CD8-positive, alpha-beta memory T cell (primary cell): ENCODE data around the gene PLEKHA4. TPM values are rescaled to one million over a fixed set of nuclear protein-coding genes. Genes with fewer than 3 reads are reported as not detected.

Experiments used
- CTCF ChIA-PET: fragments of 350-600 bp; sonication (Branson Sonifier 250); formaldehyde crosslinking; loops from one replicate; lab custom pipeline; 2021; ENCODE audit warnings: antibody characterized with exemption; lab: Charles Lee
- POLR2A ChIA-PET: fragments of 350-600 bp; sonication (Branson Sonifier 250); formaldehyde crosslinking; loops from one replicate; lab custom pipeline; 2021; ENCODE audit warnings: antibody characterized with exemption; lab: Charles Lee
- DNase-seq, 5 donors: peaks; one replicate each; pipeline versions ENCODE4 v3.0.0 to v3.0.0-alpha.2; 2020 to 2022; ENCODE audit warnings: mixed read lengths in 1 of 5
- H3K27ac ChIP-seq: one replicate; pipeline ENCODE4 v1.7.0; 2013; ENCODE audit warnings: low read depth, mild to moderate bottlenecking, low read length, moderate library complexity
- H3K27me3 ChIP-seq: 2 replicates; pipeline ENCODE4 v1.7.0; 2013; ENCODE audit warnings: low read length, mild to moderate bottlenecking; ENCODE audit not compliant: insufficient read depth, poor library complexity, severe bottlenecking
- H3K36me3 ChIP-seq: 2 replicates; pipeline ENCODE4 v1.7.0; 2013; ENCODE audit warnings: mild to moderate bottlenecking, low read length, moderate library complexity; ENCODE audit not compliant: insufficient read depth
- H3K4me1 ChIP-seq: 2 replicates; pipeline ENCODE4 v1.7.0; 2013; ENCODE audit warnings: mild to moderate bottlenecking, low read length, moderate library complexity; ENCODE audit not compliant: insufficient read depth
- H3K4me3 ChIP-seq: 2 replicates; pipeline ENCODE4 v1.7.0; 2013; ENCODE audit warnings: mild to moderate bottlenecking, low read length
- H3K9me3 ChIP-seq: 2 replicates; pipeline ENCODE4 v1.7.0; 2013; ENCODE audit warnings: mild to moderate bottlenecking, low read length
- H3K27ac Mint-ChIP-seq, 8 donors: one replicate each; pipeline ENCODE4 v1.8.0; 2020 to 2021; ENCODE audit warnings: mixed read lengths in 8 of 8, mild to moderate bottlenecking in 6 of 8, inconsistent platforms in 3 of 8, moderate library complexity in 3 of 8
- H3K27me3 Mint-ChIP-seq, 2 donors: one replicate each; pipeline ENCODE4 v1.8.0; 2020 to 2021; ENCODE audit warnings: mixed read lengths in 2 of 2, mild to moderate bottlenecking in 1 of 2, moderate library complexity in 1 of 2
- H3K36me3 Mint-ChIP-seq, 3 donors: one replicate each; pipeline ENCODE4 v1.8.0; 2020 to 2021; ENCODE audit warnings: mixed read lengths in 3 of 3, inconsistent platforms in 1 of 3, mild to moderate bottlenecking in 1 of 3
- H3K4me1 Mint-ChIP-seq, 3 donors: one replicate each; pipeline ENCODE4 v1.8.0; 2020 to 2021; ENCODE audit warnings: mixed read lengths in 3 of 3, inconsistent platforms in 1 of 3, mild to moderate bottlenecking in 1 of 3
- H3K4me3 Mint-ChIP-seq, 7 donors: one replicate each; pipeline ENCODE4 v1.8.0; 2020 to 2021; ENCODE audit warnings: mixed read lengths in 7 of 7, mild to moderate bottlenecking in 6 of 7, moderate library complexity in 4 of 7, inconsistent platforms in 2 of 7
- H3K9me3 Mint-ChIP-seq, 5 donors: one replicate each; pipeline ENCODE4 v1.8.0; 2020 to 2022; ENCODE audit warnings: mixed read lengths in 5 of 5, mild to moderate bottlenecking in 3 of 5, moderate library complexity in 2 of 5, inconsistent platforms in 1 of 5
- polyA plus RNA-seq: library from polyadenylated mRNA; unstranded; fragments of 300-500 nt; fragmentation: Illumina TruSeq; gene quantifications from one replicate; pipeline ENCODE4 v1.2.3, GENCODE V29; 2021
- total RNA-seq, 2 experiments: library from RNA; stranded (reverse); gene quantifications; one replicate each; pipeline ENCODE4 v1.2.3, GENCODE V29; 2021

PLEKHA4 gene, protein sequence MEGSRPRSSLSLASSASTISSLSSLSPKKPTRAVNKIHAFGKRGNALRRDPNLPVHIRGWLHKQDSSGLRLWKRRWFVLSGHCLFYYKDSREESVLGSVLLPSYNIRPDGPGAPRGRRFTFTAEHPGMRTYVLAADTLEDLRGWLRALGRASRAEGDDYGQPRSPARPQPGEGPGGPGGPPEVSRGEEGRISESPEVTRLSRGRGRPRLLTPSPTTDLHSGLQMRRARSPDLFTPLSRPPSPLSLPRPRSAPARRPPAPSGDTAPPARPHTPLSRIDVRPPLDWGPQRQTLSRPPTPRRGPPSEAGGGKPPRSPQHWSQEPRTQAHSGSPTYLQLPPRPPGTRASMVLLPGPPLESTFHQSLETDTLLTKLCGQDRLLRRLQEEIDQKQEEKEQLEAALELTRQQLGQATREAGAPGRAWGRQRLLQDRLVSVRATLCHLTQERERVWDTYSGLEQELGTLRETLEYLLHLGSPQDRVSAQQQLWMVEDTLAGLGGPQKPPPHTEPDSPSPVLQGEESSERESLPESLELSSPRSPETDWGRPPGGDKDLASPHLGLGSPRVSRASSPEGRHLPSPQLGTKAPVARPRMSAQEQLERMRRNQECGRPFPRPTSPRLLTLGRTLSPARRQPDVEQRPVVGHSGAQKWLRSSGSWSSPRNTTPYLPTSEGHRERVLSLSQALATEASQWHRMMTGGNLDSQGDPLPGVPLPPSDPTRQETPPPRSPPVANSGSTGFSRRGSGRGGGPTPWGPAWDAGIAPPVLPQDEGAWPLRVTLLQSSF
- total RNA-seq, result 1 to 10 TPM; 2.5 to 4.1 TPM
- polyA plus RNA-seq, result 2.7 TPM

DNA sequence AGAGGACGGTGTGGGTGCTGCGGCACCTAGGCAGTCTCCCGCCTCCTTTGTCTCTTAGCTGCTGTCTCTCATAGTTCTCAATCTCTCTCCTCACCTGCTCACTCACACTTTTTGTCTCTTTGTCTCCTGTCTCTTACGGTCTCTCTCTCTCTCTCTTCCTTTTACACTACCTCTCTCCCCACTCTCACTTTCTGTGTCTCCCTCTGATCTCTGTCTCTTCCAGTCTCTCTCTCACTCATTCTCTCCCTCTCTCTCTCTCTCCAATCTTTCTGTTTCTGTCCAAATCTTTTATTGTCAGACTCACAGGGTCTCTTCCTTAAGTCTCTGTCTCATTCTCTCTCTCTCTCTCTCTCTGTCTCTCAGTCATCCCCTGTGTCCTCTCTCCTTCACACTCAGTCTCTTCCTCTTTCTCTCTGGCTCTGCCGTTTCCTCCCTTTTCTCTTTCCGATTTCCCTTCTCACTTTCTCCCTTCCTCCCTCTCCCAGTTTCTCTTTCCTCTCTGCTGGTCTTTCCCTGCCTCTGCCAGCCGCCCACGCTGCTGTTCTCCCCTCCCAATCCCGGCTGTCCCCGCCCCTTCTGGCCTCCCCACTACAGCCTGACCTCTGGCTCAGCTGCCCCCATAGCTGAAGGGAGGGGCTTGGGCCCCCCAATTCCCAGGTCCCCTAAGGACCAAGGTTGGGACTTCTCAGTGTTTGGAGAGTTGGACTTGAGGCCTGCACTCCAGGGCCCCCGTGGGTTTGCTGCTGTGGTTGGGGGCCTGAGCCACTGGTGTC, at the start of gene PLEKHA4:
Gene PLEKHA4 (minus strand): TSS at position 504 of the 773 bp plus-strand sequence. CDS start 997 bp downstream, outside the sequence.
- Histone ChIP-seq H3K4me1 (peaks cover 5% of the 10 kb centered on the region), H3K4me3 (no peak within 1 kb of the TSS), H3K36me3 (no peaks in the 10 kb centered on the region), H3K27me3 (no peaks in the 10 kb centered on the region), H3K27ac (peak within 1 kb of the TSS; percentile 61), H3K9me3 (no peaks in the 10 kb centered on the region)
- peaks cover 1 to 12% (median 3%) of the 10 kb centered on the region in 3 donors for H3K36me3 Mint-ChIP-seq
- H3K4me3 Mint-ChIP-seq, result peak within 1 kb of the TSS in 2 of 7 donors; percentile 32 to 41
- H3K27me3 Mint-ChIP-seq, result peaks cover 7 to 15% of the 10 kb centered on the region in 2 donors
- no peak for DNase-seq
- H3K27ac Mint-ChIP-seq, result peak within 1 kb of the TSS in 4 of 8 donors; percentile 11 to 76 (median 60)
- H3K9me3 Mint-ChIP-seq, result peaks cover 0 to 5% (median 0%) of the 10 kb centered on the region in 5 donors
- ChIA-PET POLR2A (interaction anchor here (0.6 to 1.1 kb wide), 2 partner anchors 13 to 581 kb away, joined by 3 to 9 read pairs; no protein-coding TSS in a partner anchor), CTCF (no interaction called here)
- H3K4me1 Mint-ChIP-seq, result peaks cover 7 to 12% (median 12%) of the 10 kb centered on the region in 3 donors

DNA sequence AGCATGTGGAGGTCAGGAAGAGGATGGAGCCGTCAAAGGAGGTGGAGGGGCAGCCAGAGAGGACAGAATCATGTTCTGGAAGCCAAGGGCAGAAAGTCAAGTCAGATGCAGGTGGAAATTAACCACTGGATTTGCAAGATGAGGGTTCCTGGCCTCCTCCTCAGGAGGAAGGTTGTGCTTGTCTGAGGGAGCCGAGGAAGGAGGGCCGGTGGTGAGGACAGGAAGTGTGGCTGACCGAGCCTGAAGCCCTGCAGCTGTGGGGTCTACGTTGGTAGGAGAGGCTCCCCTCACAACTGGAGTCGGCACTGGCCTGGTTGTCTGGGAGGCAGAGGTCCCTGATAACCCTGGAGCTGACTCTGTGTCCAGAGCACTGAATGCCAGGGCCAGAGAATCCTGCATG, 49.7 kb upstream of the PLEKHA4 start:
- peaks cover 8 to 63% (median 8%) of the 10 kb centered on the region in 3 donors for H3K36me3 Mint-ChIP-seq
- H3K36me3 ChIP-seq, result peaks cover 22% of the 10 kb centered on the region
- no peaks in the 10 kb centered on the region for H3K4me1 ChIP-seq
- no peak overlapping the region for H3K4me3 Mint-ChIP-seq
- no peaks in the 10 kb centered on the region for H3K27me3 ChIP-seq
- ChIA-PET CTCF (interaction anchor here (0.9 kb wide), 1 partner anchor 53 kb away, joined by 3 read pairs; no protein-coding TSS in a partner anchor), POLR2A (interaction anchor here (0.7 kb wide), 1 partner anchor 18 kb away, joined by 4 read pairs; the partner anchor contains the start of gene NUCB1)
- peaks cover 0 to under 1% (median 0%) of the 10 kb centered on the region in 3 donors for H3K4me1 Mint-ChIP-seq
- H3K9me3 Mint-ChIP-seq, result no peaks in the 10 kb centered on the region
- H3K27ac ChIP-seq, result no peak overlapping the region
- no peak overlapping the region for H3K4me3 ChIP-seq
- peak overlapping the region in 1 of 8 donors; percentile 43 for H3K27ac Mint-ChIP-seq
- no peaks in the 10 kb centered on the region for H3K9me3 ChIP-seq
- no peak for DNase-seq
- H3K27me3 Mint-ChIP-seq, result no peaks in the 10 kb centered on the region

DNA sequence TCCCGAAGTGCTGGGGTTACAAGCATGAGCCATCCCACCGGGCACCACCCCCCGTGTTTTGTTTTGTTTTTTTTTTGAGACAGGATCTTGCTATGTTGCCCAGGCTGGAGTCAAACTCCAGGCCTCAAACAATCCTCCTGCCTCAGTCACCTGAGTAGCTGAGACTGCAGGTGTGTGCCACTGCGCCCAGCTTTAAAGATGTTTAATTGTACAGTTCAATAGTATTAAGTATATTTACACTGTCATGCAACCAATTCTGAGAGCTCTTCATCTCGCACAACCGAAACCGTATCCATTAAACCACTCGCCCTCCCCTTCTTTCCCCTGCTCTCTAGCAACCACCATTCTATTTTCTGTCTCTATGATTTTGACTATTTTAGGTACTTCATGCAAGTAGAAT, 47.3 kb upstream of the PLEKHA4 start:
- H3K27me3 Mint-ChIP-seq, result no peaks in the 10 kb centered on the region
- H3K4me3 Mint-ChIP-seq, result no peak overlapping the region
- H3K4me3 ChIP-seq, result no peak overlapping the region
- H3K4me1 ChIP-seq, result no peaks in the 10 kb centered on the region
- no peaks in the 10 kb centered on the region for H3K9me3 ChIP-seq
- H3K27ac Mint-ChIP-seq, result peak overlapping the region in 1 of 8 donors; percentile 13
- no peaks in the 10 kb centered on the region for H3K4me1 Mint-ChIP-seq
- H3K36me3 Mint-ChIP-seq, result peaks cover 8 to 67% (median 23%) of the 10 kb centered on the region in 3 donors
- H3K9me3 Mint-ChIP-seq, result peaks cover 0 to 2% (median 0%) of the 10 kb centered on the region in 5 donors
- H3K27me3 ChIP-seq, result no peaks in the 10 kb centered on the region
- H3K27ac ChIP-seq, result no peak overlapping the region
- peaks cover 41% of the 10 kb centered on the region for H3K36me3 ChIP-seq
- ChIA-PET CTCF (interaction anchor here (1.1 kb wide), 1 partner anchor 78 kb away, joined by 3 read pairs; the partner anchor contains the start of gene RUVBL2), POLR2A (no interaction called here)
- DNase-seq, result no peak

DNA sequence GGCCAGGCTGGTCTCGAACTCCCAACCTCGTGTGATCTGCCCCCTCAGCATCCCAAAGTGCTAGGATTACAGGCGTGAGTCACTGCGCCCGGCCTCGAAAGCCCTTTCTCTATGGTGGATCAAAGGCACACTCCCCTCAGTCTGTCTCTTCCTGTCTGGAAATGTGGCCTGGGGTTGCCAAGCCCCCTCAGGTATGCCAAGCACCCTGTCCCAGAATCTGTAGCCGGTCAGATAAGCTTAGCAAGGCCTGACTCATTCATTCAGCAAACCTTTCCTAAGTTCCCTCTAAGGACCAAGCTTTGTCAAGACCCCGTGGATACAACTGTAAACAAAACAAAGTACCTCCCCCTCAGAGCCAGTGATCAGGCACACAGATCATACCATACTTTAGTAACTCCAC, 45.8 kb upstream of the PLEKHA4 start:
- H3K9me3 Mint-ChIP-seq, result peaks cover 0 to 2% (median 0%) of the 10 kb centered on the region in 5 donors
- no peak overlapping the region for H3K27ac ChIP-seq
- ChIA-PET CTCF (interaction anchor here (1.2 kb wide), 1 partner anchor 40 kb away, joined by 3 read pairs; no protein-coding TSS in a partner anchor), POLR2A (no interaction called here)
- no peaks in the 10 kb centered on the region for H3K4me1 Mint-ChIP-seq
- no peaks in the 10 kb centered on the region for H3K27me3 ChIP-seq
- H3K4me3 Mint-ChIP-seq, result no peak overlapping the region
- H3K4me3 ChIP-seq, result no peak overlapping the region
- H3K27me3 Mint-ChIP-seq, result no peaks in the 10 kb centered on the region
- H3K36me3 Mint-ChIP-seq, result peaks cover 8 to 72% (median 23%) of the 10 kb centered on the region in 3 donors
- peaks cover 45% of the 10 kb centered on the region for H3K36me3 ChIP-seq
- no peaks in the 10 kb centered on the region for H3K4me1 ChIP-seq
- no peaks in the 10 kb centered on the region for H3K9me3 ChIP-seq
- H3K27ac Mint-ChIP-seq, result peak overlapping the region in 1 of 8 donors; percentile 49
- DNase-seq, result no peak

DNA sequence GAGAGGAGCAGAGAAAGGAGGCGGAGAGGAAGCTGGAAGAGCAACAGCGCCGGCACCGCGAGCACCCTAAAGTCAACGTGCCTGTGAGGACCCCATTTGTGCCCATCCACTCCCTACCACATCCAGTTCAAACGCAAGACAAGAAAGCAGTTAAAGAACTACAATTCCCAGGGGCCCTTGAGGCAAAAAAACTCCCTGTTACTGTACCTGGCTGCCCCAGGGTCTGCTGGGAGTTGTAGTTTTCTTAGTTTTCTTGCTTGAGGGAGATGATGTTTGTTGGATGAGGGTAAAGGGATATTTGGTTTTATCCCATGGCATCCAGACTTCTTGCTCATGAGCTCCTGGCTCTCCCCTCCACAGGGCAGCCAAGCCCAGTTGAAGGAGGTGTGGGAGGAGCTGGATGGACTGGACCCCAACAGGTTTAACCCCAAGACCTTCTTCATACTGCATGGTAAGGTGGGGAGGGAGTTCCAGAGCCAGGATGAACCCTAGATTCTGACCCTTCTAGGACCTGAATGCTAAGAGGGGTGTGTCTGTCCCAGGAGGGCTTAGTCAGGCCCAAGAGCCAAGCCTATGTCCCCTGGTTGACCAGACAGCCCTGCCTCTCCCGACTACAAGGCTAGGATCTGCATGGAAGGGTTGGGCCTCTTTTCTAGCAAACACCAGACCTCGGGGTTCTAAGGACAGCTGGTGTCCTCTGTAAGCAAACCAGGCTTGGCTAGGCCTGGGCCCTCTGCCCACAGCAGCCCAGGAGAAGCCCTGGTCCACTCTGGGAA, 44.9 kb upstream of the PLEKHA4 start:
- peaks cover 8 to 70% (median 23%) of the 10 kb centered on the region in 3 donors for H3K36me3 Mint-ChIP-seq
- POLR2A ChIA-PET, result interaction anchor here (1.2 kb wide), 1 partner anchor 13 kb away, joined by 4 read pairs; the partner anchor contains the start of gene NUCB1
- H3K4me1 Mint-ChIP-seq, result no peaks in the 10 kb centered on the region
- no peaks in the 10 kb centered on the region for H3K27me3 Mint-ChIP-seq
- Histone ChIP-seq H3K27ac (no peak overlapping the region), H3K4me1 (no peaks in the 10 kb centered on the region), H3K36me3 (peaks cover 42% of the 10 kb centered on the region), H3K9me3 (no peaks in the 10 kb centered on the region), H3K27me3 (no peaks in the 10 kb centered on the region), H3K4me3 (no peak overlapping the region)
- DNase-seq, result peak in 1 of 5 donors; percentile 31
- H3K4me3 Mint-ChIP-seq, result no peak overlapping the region
- H3K9me3 Mint-ChIP-seq, result peaks cover 0 to 2% (median 0%) of the 10 kb centered on the region in 5 donors
- H3K27ac Mint-ChIP-seq, result peak overlapping the region in 1 of 8 donors; percentile 92
- CTCF ChIA-PET, result interaction anchor here (1.2 kb wide), 1 partner anchor 39 kb away, joined by 3 read pairs; no protein-coding TSS in a partner anchor

DNA sequence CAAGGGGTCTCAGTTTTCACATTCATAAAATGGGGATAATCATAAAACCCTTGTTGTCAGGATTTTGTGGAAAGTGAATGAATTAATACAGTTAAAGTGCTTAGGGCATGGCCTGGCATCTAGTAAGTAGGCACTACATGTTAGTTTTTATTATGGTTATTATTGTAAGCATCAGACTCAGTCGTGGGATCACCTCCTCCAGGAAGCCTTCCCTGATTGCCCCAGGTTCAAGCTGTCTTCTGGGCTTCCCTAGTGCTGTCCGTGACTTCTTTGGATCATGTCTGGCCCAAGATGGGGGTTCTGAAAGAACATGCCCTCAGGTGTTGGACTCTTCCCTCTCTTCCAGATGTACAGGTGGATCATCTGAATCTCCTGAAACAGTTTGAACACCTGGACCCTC, 42.4 kb upstream of the PLEKHA4 start:
- Histone ChIP-seq H3K27me3 (no peaks in the 10 kb centered on the region), H3K4me3 (no peak overlapping the region), H3K9me3 (no peaks in the 10 kb centered on the region), H3K36me3 (peaks cover 41% of the 10 kb centered on the region), H3K27ac (no peak overlapping the region), H3K4me1 (no peaks in the 10 kb centered on the region)
- Mint-ChIP-seq H3K27me3 (no peaks in the 10 kb centered on the region), H3K4me1 (peaks cover 0 to 2% (median 0%) of the 10 kb centered on the region in 3 donors), H3K4me3 (no peak overlapping the region), H3K36me3 (peaks cover 5 to 75% (median 26%) of the 10 kb centered on the region in 3 donors), H3K9me3 (peaks cover 0 to 2% (median 0%) of the 10 kb centered on the region in 5 donors), H3K27ac (no peak overlapping the region)
- DNase-seq, result no peak
- ChIA-PET CTCF (interaction anchor here (1.3 kb wide), 1 partner anchor 33 kb away, joined by 4 read pairs; no protein-coding TSS in a partner anchor), POLR2A (interaction anchor here (0.9 kb wide), 1 partner anchor 60 kb away, joined by 9 read pairs; no protein-coding TSS in a partner anchor)
